ENCODE results near the gene SPG7.
"Not testable (repeated sequence)": the region's sequence is repeated elsewhere in the genome, so short reads cannot be mapped to it uniquely, and the experiment has no call there.

- TF ChIP-seq, protein P1, sequence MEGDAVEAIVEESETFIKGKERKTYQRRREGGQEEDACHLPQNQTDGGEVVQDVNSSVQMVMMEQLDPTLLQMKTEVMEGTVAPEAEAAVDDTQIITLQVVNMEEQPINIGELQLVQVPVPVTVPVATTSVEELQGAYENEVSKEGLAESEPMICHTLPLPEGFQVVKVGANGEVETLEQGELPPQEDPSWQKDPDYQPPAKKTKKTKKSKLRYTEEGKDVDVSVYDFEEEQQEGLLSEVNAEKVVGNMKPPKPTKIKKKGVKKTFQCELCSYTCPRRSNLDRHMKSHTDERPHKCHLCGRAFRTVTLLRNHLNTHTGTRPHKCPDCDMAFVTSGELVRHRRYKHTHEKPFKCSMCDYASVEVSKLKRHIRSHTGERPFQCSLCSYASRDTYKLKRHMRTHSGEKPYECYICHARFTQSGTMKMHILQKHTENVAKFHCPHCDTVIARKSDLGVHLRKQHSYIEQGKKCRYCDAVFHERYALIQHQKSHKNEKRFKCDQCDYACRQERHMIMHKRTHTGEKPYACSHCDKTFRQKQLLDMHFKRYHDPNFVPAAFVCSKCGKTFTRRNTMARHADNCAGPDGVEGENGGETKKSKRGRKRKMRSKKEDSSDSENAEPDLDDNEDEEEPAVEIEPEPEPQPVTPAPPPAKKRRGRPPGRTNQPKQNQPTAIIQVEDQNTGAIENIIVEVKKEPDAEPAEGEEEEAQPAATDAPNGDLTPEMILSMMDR (IDR thresholded peaks at IDR 0.05), result not testable (repeated sequence)
- not testable (repeated sequence) for TF ChIP-seq POLR2A (IDR thresholded peaks at IDR 0.05)
Measured at GRCh38 chr16:89462639-89463038, 45.6 kb upstream of the SPG7 start.
